Stimulated activated effector memory CD8-positive, alpha-beta T cell treated with anti-CD3 and anti-CD28 coated beads, Interleukin-12 subunit alpha, Interleukin-12 subunit beta, amount 100 ng/mL, for 72 hours (primary cell): ENCODE data around the gene ZNF672.
A peak's percentile ranks its signal among the peaks of the same experiment; 100 is the strongest.
"Not testable (repeated sequence)": the region's sequence is repeated elsewhere in the genome, so short reads cannot be mapped to it uniquely, and the experiment has no call there.

Experiments
- ATAC-seq: fragments of 150-1000 bp; cut with Tn5 transposase; 2 replicates; pipeline ENCODE4 v1.10.0; 2021
- DNase-seq, 2 donors: peaks; one replicate each; pipeline ENCODE4 v3.0.0; 2021 to 2022; ENCODE audit warnings: low spot score in 2 of 2
- H3K27ac Mint-ChIP-seq: one replicate; pipeline ENCODE4 v1.8.0; 2022; ENCODE audit warnings: mild to moderate bottlenecking, mixed read lengths
- H3K36me3 Mint-ChIP-seq: one replicate; pipeline ENCODE4 v1.8.0; 2022; ENCODE audit warnings: mild to moderate bottlenecking, mixed read lengths
- H3K4me1 Mint-ChIP-seq: one replicate; pipeline ENCODE4 v1.8.0; 2022; ENCODE audit warnings: mixed read lengths
- H3K4me3 Mint-ChIP-seq: one replicate; pipeline ENCODE4 v1.8.0; 2022; ENCODE audit warnings: mild to moderate bottlenecking, mixed read lengths
- H3K9me3 Mint-ChIP-seq: one replicate; pipeline ENCODE4 v1.8.0; 2022; ENCODE audit warnings: mixed read lengths

ZNF672 gene

DNA sequence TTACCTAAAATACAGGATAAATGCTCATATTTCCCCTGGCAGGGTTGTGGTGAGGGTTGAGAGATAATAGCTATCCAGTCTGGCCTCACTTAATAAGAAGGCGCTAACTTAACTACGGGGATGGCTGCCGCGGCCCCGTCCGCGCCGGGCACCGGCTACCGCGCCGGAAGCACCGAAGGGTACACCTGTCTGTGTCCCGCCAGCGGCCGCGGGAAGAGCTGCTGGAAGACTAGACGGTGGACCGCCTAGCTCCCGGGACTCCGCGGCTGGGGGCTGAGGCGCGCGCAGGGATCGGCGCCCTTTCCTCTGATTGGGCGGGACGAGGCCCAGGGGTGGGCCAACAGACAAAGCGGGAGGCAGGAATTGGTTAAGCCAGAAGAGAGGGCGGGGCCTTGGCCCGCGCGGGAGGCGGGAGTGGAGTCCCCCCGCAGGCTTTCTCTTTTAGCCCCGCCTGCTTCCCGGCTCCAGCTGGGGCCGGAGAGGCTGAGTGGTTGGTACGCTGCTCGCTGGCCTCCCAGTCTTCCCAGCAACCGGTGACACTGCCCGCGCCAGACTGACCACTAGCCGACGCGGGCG, at the start of gene ZNF672:
TSS of gene ZNF672 (plus strand) at position 444 of the 576 bp plus-strand sequence. CDS start 9,051 bp downstream, outside the sequence.
- H3K4me3 Mint-ChIP-seq, result no peak within 1 kb of the TSS
- peak; percentile 82 to 94 for DNase-seq
- H3K9me3 Mint-ChIP-seq, result no peaks in the 10 kb centered on the region
- peaks cover 23% of the 10 kb centered on the region for H3K4me1 Mint-ChIP-seq
- H3K27ac Mint-ChIP-seq, result no peak within 1 kb of the TSS
- ATAC-seq, result peak; percentile 91
- peaks cover 5% of the 10 kb centered on the region for H3K36me3 Mint-ChIP-seq

DNA sequence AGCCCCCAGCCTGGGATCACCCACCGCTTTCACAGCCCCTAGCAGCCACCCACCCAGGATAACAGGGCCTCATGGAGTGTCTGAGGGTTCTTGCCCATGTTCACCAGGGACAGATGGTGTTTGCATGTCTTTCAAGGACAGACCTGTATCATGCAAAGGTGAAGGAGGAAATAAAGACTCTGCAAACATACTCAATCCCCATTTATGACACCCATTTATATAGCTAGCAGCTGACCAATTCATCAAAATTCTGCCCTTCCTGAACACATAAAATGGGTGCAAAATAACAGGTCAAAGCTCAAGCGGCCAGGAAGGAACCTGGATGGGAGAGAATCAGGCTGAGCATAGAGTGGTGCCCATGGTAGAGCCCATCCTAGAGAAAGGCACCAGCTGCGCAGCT, 49.7 kb upstream of the ZNF672 start:
- H3K36me3 Mint-ChIP-seq, result no peaks in the 10 kb centered on the region
- H3K4me3 Mint-ChIP-seq, result no peak overlapping the region
- ATAC-seq (no peak), DNase-seq (peak in 1 of 2 donors; percentile 30)
- peaks cover 4% of the 10 kb centered on the region for H3K4me1 Mint-ChIP-seq
- no peak overlapping the region for H3K27ac Mint-ChIP-seq
- no peaks in the 10 kb centered on the region for H3K9me3 Mint-ChIP-seq

DNA sequence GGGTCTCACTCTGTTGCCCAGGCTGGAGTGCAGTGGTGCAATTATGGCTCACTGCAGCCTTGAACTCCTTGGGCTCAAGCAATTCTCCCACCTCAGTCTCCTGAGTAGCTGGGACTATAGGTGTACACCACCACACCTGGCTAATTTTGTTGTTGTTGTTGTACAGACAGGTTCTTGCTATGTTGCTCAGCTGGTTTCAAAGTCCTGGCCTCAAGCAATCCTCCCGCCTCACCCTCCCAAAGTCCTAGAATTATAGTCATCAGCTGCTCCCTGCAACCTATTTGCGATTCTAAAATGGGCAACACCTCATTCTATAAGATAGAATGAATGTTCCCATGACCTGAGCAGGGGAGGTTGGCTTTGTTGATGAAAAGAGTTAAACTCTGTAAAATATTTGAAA, 48.7 kb upstream of the ZNF672 start:
- ATAC-seq, H3K9me3 Mint-ChIP-seq, H3K36me3 Mint-ChIP-seq, H3K27ac Mint-ChIP-seq, H3K4me3 Mint-ChIP-seq, DNase-seq, H3K4me1 Mint-ChIP-seq: not testable (repeated sequence)

DNA sequence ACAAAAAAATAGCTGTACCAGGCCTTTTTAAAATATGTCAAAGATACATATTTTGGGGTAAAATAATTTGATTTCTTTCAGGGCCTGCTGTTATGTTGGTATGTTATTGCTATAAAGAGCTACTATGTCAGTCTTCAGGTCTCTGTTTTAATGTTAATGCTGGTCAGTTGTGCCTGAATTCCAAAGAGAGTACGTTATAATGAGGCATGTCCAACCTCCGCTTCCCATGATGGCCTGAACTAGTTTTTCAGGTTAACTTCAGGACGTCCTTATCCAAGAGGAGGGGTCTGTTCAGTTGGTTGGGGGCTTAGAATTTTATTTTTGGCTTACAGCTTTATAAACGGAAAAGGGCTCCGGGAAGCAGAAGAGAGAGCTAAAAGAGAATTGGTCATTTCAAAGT, 47.6 kb upstream of the ZNF672 start:
- no peak overlapping the region for H3K4me3 Mint-ChIP-seq

DNA sequence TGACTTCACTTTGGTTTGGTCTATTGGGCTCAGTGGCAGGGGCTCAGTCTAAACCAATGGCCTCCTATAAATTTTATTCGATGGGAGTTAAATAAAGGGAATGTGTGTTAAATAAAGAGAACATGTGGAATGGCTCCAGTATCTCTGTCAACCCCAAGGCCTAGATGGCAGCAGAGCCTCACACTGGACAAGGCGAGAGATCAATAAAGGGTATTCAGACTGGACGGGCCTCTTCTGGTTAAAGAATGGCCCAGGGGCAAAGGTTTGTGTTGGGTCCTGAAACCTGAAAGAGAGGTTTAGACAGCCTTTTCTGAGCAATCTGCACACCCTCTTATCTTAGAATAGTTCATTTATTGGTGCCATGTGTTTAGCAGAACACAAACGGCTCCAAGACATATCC, 47.0 kb upstream of the ZNF672 start:
- peak in 1 of 2 donors; percentile 25 for DNase-seq
- Mint-ChIP-seq H3K4me3 (no peak overlapping the region), H3K4me1 (peaks cover 5% of the 10 kb centered on the region), H3K9me3 (peaks cover 7% of the 10 kb centered on the region), H3K36me3 (no peaks in the 10 kb centered on the region), H3K27ac (no peak overlapping the region)
- ATAC-seq, result no peak

More for the DNA sequence above, 47.6 kb upstream of the ZNF672 start:
- H3K27ac Mint-ChIP-seq, result no peak overlapping the region
- H3K36me3 Mint-ChIP-seq, result no peaks in the 10 kb centered on the region
- ATAC-seq, result no peak
- peaks cover 8% of the 10 kb centered on the region for H3K4me1 Mint-ChIP-seq
- H3K9me3 Mint-ChIP-seq, result peaks cover 7% of the 10 kb centered on the region
- no peak for DNase-seq

DNA sequence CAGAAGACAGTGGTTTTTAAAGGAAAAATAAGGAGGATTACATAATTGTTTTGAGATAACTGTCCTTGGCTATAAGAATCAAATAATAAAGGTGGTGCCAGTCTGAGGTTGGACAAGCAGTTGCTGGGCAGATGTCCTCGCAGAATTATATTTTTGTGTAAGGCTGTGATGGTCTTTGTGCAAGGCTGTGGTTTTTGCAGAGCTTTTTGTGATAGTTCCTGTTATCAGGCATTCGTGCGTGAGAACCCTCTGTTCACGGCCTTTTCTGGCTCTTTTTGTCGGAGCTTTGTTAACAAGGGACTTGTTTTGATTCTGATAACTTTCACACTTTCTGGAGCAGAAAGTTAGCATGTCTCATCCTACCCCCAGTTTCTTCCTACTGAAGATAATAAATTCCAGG, 45.7 kb upstream of the ZNF672 start:
- Mint-ChIP-seq H3K9me3 (peaks cover 7% of the 10 kb centered on the region), H3K4me3 (no peak overlapping the region), H3K4me1 (peaks cover 4% of the 10 kb centered on the region), H3K27ac (no peak overlapping the region), H3K36me3 (no peaks in the 10 kb centered on the region)
- no peak for ATAC-seq
- peak in 1 of 2 donors; percentile 25 for DNase-seq

DNA sequence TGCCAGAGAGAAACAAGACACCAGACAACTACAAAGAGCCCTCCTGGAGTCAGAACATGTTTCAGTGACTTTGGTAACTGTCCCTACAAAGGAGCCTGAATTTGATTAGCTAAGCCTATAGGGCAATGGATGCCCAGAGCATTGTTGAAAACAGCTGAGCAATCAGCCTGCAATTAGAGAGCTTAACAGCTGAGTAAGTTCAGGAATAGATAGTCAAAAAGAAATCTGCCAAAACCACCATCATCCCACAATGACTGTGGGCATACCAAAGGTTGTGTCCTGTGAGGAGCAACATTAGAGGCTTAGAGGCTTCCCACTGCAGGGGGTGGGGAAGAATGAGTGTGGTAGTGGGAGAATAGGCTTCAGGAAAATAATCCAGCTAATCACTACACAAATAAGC, 44.4 kb upstream of the ZNF672 start:
- H3K4me3 Mint-ChIP-seq, result no peak overlapping the region
- ATAC-seq (peak; percentile 94), DNase-seq (peak in 1 of 2 donors; percentile 65)
- peaks cover 4% of the 10 kb centered on the region for H3K4me1 Mint-ChIP-seq
- H3K36me3 Mint-ChIP-seq, result no peaks in the 10 kb centered on the region
- H3K9me3 Mint-ChIP-seq, result peaks cover 7% of the 10 kb centered on the region
- no peak overlapping the region for H3K27ac Mint-ChIP-seq

DNA sequence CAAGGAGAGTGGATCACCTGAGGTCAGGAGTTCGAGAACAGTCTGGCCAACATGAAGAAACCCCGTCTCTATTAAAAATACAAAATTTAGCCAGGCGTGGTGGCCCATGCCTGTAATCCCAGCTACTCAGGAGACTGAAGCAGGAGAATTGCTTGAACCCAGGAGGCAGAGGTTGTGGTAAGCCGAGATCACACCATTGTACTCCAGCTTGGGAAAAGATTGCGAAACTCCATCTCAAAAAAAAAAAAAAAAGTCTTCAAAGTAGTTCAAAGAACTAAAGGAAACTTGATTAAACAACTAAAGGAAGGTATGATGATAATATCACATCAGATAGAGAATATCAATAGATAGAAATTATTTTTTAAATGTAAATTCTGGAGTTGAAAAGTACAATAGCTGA, 43.4 kb upstream of the ZNF672 start:
- not testable (repeated sequence) for H3K4me3 Mint-ChIP-seq, ATAC-seq, H3K27ac Mint-ChIP-seq, H3K9me3 Mint-ChIP-seq, DNase-seq, H3K36me3 Mint-ChIP-seq, H3K4me1 Mint-ChIP-seq

DNA sequence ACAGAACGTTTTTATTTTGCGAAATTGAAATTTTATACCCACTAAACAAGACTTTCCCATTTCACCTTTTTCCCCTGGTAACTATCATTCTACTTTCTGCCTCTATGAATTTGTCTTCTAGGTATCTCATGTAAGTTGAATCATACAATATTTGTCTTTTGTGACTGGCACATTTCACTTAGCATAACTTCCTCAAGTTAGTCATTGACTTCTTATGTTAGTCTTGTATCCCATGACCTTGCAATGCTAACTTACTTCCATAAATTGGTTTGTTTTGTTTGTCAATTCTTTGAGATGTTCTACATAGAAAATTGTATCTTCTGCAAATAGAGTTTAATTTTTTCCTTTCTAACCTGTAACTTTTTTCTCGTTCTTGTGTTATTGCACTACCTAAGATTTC, 39.2 kb upstream of the ZNF672 start:
- Mint-ChIP-seq H3K4me3 (no peak overlapping the region), H3K27ac (no peak overlapping the region), H3K4me1 (peaks cover 2% of the 10 kb centered on the region), H3K9me3 (peaks cover 6% of the 10 kb centered on the region), H3K36me3 (no peaks in the 10 kb centered on the region)
- no peak for ATAC-seq
- DNase-seq, result no peak

DNA sequence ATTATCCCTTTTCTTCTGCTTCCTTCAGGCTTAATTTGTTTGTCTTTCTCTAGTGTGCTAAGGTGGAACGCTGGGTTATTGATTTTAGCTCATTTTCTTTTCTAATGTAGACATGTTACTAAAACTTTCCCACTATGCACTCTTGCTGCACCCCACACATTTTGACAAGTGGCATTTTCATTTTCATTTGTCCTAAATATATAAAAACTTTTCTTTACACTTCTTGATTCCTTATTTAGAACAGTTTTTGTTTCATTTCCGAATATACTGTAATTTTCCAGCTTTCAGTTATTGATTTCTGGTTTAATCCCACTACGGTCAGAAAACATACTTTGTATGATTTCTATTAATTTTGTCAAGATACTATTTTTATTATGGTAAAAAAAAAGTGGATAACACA, 37.6 kb upstream of the ZNF672 start:
- ATAC-seq (no peak), DNase-seq (no peak)
- Mint-ChIP-seq H3K4me3 (no peak overlapping the region), H3K9me3 (no peaks in the 10 kb centered on the region), H3K4me1 (peaks cover 6% of the 10 kb centered on the region), H3K27ac (no peak overlapping the region), H3K36me3 (no peaks in the 10 kb centered on the region)

DNA sequence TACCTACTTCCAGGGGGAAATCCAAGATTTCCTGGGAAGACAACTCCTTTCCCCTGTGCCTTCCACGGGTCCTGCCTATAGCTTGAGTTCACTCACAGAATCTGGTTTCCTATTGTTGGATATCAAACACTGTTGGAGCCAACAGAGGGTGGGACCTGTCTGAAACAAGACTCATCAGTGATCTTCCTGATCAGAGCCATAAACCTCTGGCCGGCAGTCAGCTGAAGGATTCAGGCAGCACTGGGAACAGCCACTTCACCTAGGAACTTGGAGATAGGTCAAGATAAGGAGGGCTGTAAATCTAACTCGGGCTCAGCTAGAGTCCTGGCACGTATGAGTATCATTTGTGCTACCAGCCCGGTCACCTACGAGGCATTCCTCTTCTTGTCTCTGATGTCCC, 35.6 kb upstream of the ZNF672 start:
- no peaks in the 10 kb centered on the region for H3K36me3 Mint-ChIP-seq
- no peaks in the 10 kb centered on the region for H3K9me3 Mint-ChIP-seq
- H3K4me3 Mint-ChIP-seq, result no peak overlapping the region
- H3K4me1 Mint-ChIP-seq, result peaks cover 7% of the 10 kb centered on the region
- ATAC-seq (no peak), DNase-seq (no peak)
- no peak overlapping the region for H3K27ac Mint-ChIP-seq

DNA sequence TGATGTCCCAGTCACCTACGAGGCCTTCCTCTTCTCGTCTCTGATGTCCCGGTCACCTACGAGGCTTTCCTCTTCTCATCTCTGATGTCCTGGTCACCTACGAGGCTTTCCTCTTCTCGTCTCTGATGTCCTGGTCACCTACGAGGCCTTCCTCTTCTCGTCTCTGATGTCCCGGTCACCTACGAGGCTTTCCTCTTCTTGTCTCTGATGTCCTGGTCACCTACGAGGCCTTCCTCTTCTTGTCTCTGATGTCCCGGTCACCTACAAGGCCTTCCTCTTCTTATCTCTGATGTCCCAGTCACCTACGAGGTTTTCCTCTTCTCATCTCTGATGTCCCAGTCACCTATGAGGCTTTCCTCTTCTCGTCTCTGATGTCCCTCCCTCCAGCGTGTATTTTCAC, 34.5 kb upstream of the ZNF672 start:
- not testable (repeated sequence) for ATAC-seq, DNase-seq, H3K27ac Mint-ChIP-seq, H3K4me1 Mint-ChIP-seq, H3K9me3 Mint-ChIP-seq, H3K36me3 Mint-ChIP-seq, H3K4me3 Mint-ChIP-seq

DNA sequence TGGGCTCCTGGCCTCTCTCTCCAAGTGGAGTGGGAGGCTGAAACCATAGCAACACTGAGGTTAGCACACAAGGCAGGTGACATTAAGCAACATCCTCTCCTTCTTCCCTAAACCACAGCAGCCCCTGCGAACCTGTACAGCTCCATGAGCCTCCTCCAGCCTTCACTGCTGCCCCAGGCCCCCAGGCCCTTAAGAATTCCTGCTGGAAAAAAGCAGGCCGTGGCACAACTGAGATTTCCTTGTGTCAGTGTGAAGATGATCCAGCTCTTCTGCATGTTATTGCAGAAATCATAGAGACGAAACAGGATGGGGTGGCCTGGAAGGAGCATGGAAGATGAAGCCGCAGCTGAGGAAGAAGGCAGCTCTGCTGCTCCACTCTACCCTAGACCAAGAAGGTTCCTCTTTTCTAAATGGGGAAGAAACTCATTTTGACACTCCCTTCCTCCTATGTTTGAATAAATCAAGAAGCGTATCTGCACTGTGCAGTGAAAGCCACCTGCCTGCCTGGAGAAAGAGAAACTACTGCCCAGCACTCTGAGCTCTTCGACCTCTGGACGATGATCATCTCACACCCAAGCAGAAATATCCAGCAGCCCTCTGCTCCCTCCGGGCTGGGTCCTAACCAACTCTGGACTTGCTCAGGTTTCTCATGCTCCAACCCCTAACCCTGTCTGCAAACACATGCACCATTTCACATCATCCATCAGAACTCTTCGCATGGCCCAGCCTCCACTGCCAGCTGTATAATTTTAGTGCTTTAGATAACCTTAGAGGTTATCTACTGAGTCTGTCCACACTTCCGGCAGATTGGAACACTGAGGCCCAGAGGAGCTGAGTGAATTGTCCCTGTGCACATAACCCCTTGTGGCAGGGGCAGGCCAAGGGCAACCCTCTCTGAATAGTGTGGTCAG, 33.0 kb upstream of the ZNF672 start:
- Mint-ChIP-seq H3K9me3 (no peaks in the 10 kb centered on the region), H3K36me3 (peaks cover under 1% of the 10 kb centered on the region), H3K27ac (no peak overlapping the region), H3K4me1 (peaks cover 12% of the 10 kb centered on the region), H3K4me3 (no peak overlapping the region)
- ATAC-seq (peak; percentile 36), DNase-seq (no peak)

DNA sequence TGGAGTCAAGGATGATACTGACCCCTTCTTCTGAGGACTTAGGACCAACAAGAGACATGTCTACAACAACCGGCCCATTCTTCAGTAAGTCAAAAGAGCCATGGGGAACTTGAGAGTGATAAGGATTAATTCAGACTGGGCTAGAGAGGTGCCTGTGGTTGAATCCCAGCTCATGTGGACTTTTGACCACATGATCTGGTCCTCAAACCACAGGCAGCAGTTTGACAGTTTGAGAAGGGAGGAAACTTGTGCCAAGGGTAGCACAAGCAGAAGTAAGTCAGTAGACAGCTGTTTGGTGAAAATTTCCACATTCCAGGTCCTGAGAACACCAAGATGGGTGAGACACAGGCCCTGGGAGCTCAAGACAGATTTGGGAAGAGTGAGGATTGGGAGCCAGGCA, 32.1 kb upstream of the ZNF672 start:
- peaks cover 9% of the 10 kb centered on the region for H3K36me3 Mint-ChIP-seq
- no peak overlapping the region for H3K27ac Mint-ChIP-seq
- peaks cover 16% of the 10 kb centered on the region for H3K4me1 Mint-ChIP-seq
- no peak for ATAC-seq
- no peak for DNase-seq
- no peaks in the 10 kb centered on the region for H3K9me3 Mint-ChIP-seq
- H3K4me3 Mint-ChIP-seq, result no peak overlapping the region

DNA sequence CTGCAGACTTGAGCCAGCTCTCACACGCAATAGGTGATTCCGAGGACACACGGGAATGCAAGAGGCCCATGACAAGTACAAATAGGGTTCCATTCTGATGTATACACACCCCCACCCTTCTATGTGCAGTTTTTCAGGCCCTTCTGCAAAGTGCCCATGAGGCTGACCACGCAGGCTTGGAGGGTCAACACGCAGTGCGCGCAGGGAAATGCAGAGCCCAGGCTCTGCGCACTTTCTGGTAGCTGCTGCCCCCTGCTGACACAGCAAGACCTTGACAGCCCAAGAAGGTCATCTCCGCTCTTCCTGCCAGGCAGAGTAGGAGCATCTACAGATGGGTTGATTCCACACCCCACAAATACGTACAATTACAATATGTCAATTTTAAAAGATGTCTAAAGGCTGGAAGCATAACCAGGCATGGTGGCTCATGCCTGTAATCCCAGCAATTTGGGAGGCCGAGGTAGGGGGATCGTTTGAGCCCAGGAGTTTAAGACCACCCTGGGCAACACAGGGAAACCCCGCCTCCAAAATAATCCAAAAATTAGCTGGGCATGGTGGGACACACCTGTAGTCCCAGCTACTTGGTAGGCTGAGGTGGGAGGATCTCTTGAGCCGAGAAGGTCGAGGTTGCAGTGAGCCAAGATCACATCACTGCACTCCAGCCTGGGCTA, 30.8 kb upstream of the ZNF672 start:
- Mint-ChIP-seq H3K4me3 (no peak overlapping the region), H3K4me1 (peaks cover 23% of the 10 kb centered on the region), H3K27ac (no peak overlapping the region), H3K9me3 (no peaks in the 10 kb centered on the region), H3K36me3 (peaks cover 12% of the 10 kb centered on the region)
- peak; percentile 80 for ATAC-seq
- peak; percentile 27 to 73 for DNase-seq
